H9 (cell line): Measurements from ENCODE around the gene CRACR2B. TPM values are rescaled to one million over a fixed set of nuclear protein-coding genes. Genes with fewer than 3 reads are reported as not detected.

Experiments used
- DNase-seq: peaks from one replicate; pipeline ENCODE4 v3.0.0-alpha.2; 2017
- H2AFZ ChIP-seq: one replicate; pipeline ENCODE4 v1.6.1; 2013; ENCODE audit warnings: mild to moderate bottlenecking, low read length, control low read depth, moderate library complexity
- H2AK5ac ChIP-seq: 2 replicates; pipeline ENCODE4 v1.6.1; 2013; ENCODE audit warnings: low read length, control low read depth, mixed read lengths; ENCODE audit not compliant: insufficient read length
- H2BK120ac ChIP-seq: one replicate; pipeline ENCODE4 v1.6.1; 2013; ENCODE audit warnings: low read depth, mild to moderate bottlenecking, low read length, control low read depth, inconsistent platforms; ENCODE audit not compliant: poor library complexity, severe bottlenecking
- H2BK12ac ChIP-seq: 2 replicates; pipeline ENCODE4 v1.6.1; 2013; ENCODE audit warnings: low read length, control low read depth, mixed read lengths, low read depth; ENCODE audit not compliant: insufficient read length
- H2BK15ac ChIP-seq: 2 replicates; pipeline ENCODE4 v1.6.1; 2013; ENCODE audit warnings: low read depth, low read length, control low read depth
- H2BK20ac ChIP-seq: one replicate; pipeline ENCODE4 v1.6.1; 2013; ENCODE audit warnings: low read depth, mild to moderate bottlenecking, low read length, control low read depth, inconsistent platforms; ENCODE audit not compliant: poor library complexity, severe bottlenecking
- H2BK5ac ChIP-seq: 2 replicates; pipeline ENCODE4 v1.6.1; 2013; ENCODE audit warnings: low read length, control low read depth, mixed read lengths; ENCODE audit not compliant: insufficient read length
- H3K14ac ChIP-seq: 2 replicates; pipeline ENCODE4 v1.6.1; 2013; ENCODE audit warnings: low read length, control low read depth; ENCODE audit not compliant: insufficient read depth
- H3K18ac ChIP-seq: 2 replicates; pipeline ENCODE4 v1.6.1; 2013; ENCODE audit warnings: low read depth, mild to moderate bottlenecking, mixed read lengths, low read length, control low read depth; ENCODE audit not compliant: insufficient read length
- H3K23ac ChIP-seq: 2 replicates; pipeline ENCODE4 v1.6.1; 2013; ENCODE audit warnings: low read length, control low read depth, mixed read lengths, low read depth; ENCODE audit not compliant: insufficient read length
- H3K23me2 ChIP-seq: 2 replicates; pipeline ENCODE4 v1.6.1; 2013; ENCODE audit warnings: low read depth, mild to moderate bottlenecking, mixed read lengths, low read length, control low read depth; ENCODE audit not compliant: insufficient read length, poor library complexity, severe bottlenecking
- H3K27ac ChIP-seq: 2 replicates; pipeline ENCODE4 v1.5.1; 2013; ENCODE audit warnings: low read length, control low read depth, mixed read lengths, low read depth; ENCODE audit not compliant: insufficient read length
- H3K27me3 ChIP-seq: 2 replicates; pipeline ENCODE4 v1.6.1; 2013; ENCODE audit warnings: low read length, control low read depth, inconsistent platforms; ENCODE audit not compliant: insufficient read depth
- H3K4ac ChIP-seq: 2 replicates; pipeline ENCODE4 v1.6.1; 2013; ENCODE audit warnings: low read depth, mild to moderate bottlenecking, control low read depth, inconsistent platforms, low read length, moderate library complexity
- H3K4me1 ChIP-seq: 2 replicates; pipeline ENCODE4 v1.6.1; 2013; ENCODE audit warnings: low read length, control low read depth, inconsistent platforms; ENCODE audit not compliant: insufficient read depth
- H3K4me2 ChIP-seq: 2 replicates; pipeline ENCODE4 v1.6.1; 2013; ENCODE audit warnings: low read length, control low read depth, mixed read lengths; ENCODE audit not compliant: insufficient read length, insufficient read depth
- H3K56ac ChIP-seq: 2 replicates; pipeline ENCODE4 v1.6.1; 2013; ENCODE audit warnings: low read depth, mild to moderate bottlenecking, mixed read lengths, low read length, control low read depth; ENCODE audit not compliant: insufficient read length
- H3K79me1 ChIP-seq: 2 replicates; pipeline ENCODE4 v1.6.1; 2013; ENCODE audit warnings: low read depth, mild to moderate bottlenecking, moderate library complexity, low read length, control low read depth, inconsistent platforms; ENCODE audit not compliant: insufficient read depth, poor library complexity, severe bottlenecking
- H3K79me2 ChIP-seq: 2 replicates; pipeline ENCODE4 v1.6.1; 2013; ENCODE audit warnings: low read length, control low read depth, inconsistent platforms; ENCODE audit not compliant: insufficient read depth
- H3K9ac ChIP-seq: 2 replicates; pipeline ENCODE4 v1.6.1; 2013; ENCODE audit warnings: low read length, control low read depth, mixed read lengths; ENCODE audit not compliant: insufficient read length; ENCODE audit errors: extremely low read depth
- H3K9me3 ChIP-seq: one replicate; pipeline ENCODE4 v1.6.1; 2013; ENCODE audit warnings: low read depth, low read length, inconsistent platforms; ENCODE audit not compliant: control insufficient read depth
- H3T11ph ChIP-seq: one replicate; pipeline ENCODE4 v1.6.1; 2013; ENCODE audit warnings: mild to moderate bottlenecking, low read length, control low read depth, inconsistent platforms
- H4K20me1 ChIP-seq: one replicate; pipeline ENCODE4 v1.6.1; 2013; ENCODE audit not compliant: control insufficient read depth, insufficient read length, insufficient read depth
- H4K5ac ChIP-seq: 2 replicates; pipeline ENCODE4 v1.6.1; 2013; ENCODE audit warnings: low read depth, mild to moderate bottlenecking, mixed read lengths, low read length, control low read depth; ENCODE audit not compliant: insufficient read length
- H4K8ac ChIP-seq: replicated peaks from 2 replicates; pipeline ENCODE4 v1.6.1; 2013; ENCODE audit warnings: low read length, control low read depth, mixed read lengths, low read depth; ENCODE audit not compliant: insufficient read length
- H4K91ac ChIP-seq: 2 replicates; pipeline ENCODE4 v1.6.1; 2013; ENCODE audit warnings: low read depth, mild to moderate bottlenecking, moderate library complexity, mixed read lengths, low read length, control low read depth; ENCODE audit not compliant: insufficient read length
- H3K27ac Mint-ChIP-seq, 3 experiments: 2 replicates in 2 of 3; 3 replicates in 1 of 3; pipeline ENCODE4 v1.8.0; 2020 to 2021; ENCODE audit warnings: mixed read lengths in 3 of 3, mild to moderate bottlenecking in 1 of 3, moderate library complexity in 1 of 3
- H3K27me3 Mint-ChIP-seq: 2 replicates; pipeline ENCODE4 v1.8.0; 2021; ENCODE audit warnings: low read depth, mild to moderate bottlenecking, moderate library complexity, mixed read lengths
- H3K36me3 Mint-ChIP-seq, 3 experiments: 2 replicates in 2 of 3; 3 replicates in 1 of 3; pipeline ENCODE4 v1.8.0; 2020 to 2021; ENCODE audit warnings: low read depth in 3 of 3, mixed read lengths in 3 of 3; ENCODE audit not compliant: insufficient read depth in 1 of 3
- H3K4me1 Mint-ChIP-seq, 2 experiments: 2 replicates each; pipeline ENCODE4 v1.8.0; 2020; ENCODE audit warnings: mixed read lengths in 2 of 2
- H3K4me3 Mint-ChIP-seq, 2 experiments: 2 replicates in 1 of 2; 3 replicates in 1 of 2; pipeline ENCODE4 v1.8.0; 2020 to 2021; ENCODE audit warnings: mild to moderate bottlenecking in 2 of 2, mixed read lengths in 2 of 2, moderate library complexity in 1 of 2
- H3K9me3 Mint-ChIP-seq, 2 experiments: 2 replicates in 1 of 2; 3 replicates in 1 of 2; pipeline ENCODE4 v1.8.0; 2020; ENCODE audit warnings: mild to moderate bottlenecking in 2 of 2, mixed read lengths in 2 of 2, moderate library complexity in 1 of 2
- CTCF ChIP-seq: fragments of 200-600 bp; sonication (generic); conservative IDR thresholded peaks from 3 replicates; pipeline ENCODE4 v1.8.0; 2021; ENCODE audit warnings: antibody characterized with exemption, mild to moderate bottlenecking
- WGBS: extraction: QIAGEN DNeasy Blood & Tissue Kit; methylation state at CpG from one replicate; pipeline ENCODE4 v1.1.7; 2013; ENCODE audit warnings: missing lambda C conversion rate, low lambda C conversion rate, mixed read lengths; ENCODE audit not compliant: insufficient read length; ENCODE audit errors: extremely low coverage; 5-methylcytosine and 5-hydroxymethylcytosine counted together
- total RNA-seq: library from RNA; stranded (reverse); gene quantifications from 2 replicates; pipeline ENCODE4 v1.2.1, GENCODE V29; 2021

Gene CRACR2B
- total RNA-seq, 1 experiment from 2014 or later: 29.0 TPM

GRCh38 chr11:875769-876301 lies 48.1 kb downstream of the CRACR2B start:
- H4K8ac ChIP-seq: no peak overlapping the region
- 0 out of 2 replicates have a peak, but pooled peaks cover 2% of the 10 kb centered on the region for H3K4me1 ChIP-seq
- no peak overlapping the region for H3K27ac ChIP-seq
- no peak overlapping the region for H2BK12ac ChIP-seq
- H3K27me3 ChIP-seq: no peaks in the 10 kb centered on the region
- no peaks in the 10 kb centered on the region for H3K23me2 ChIP-seq
- no peak overlapping the region for H2BK5ac ChIP-seq
- Mint-ChIP-seq H3K27ac (peak overlapping the region in 1 of 3 experiments; percentile 51; a peak in 1 of 7 replicates), H3K4me1 (peaks cover 2 to 3% of the 10 kb centered on the region in 2 experiments; a peak in 3 of 4 replicates), H3K4me3 (no peak overlapping the region; a peak in 1 of 5 replicates), H3K27me3 (peaks cover 3% of the 10 kb centered on the region; the same call in 1 of the 2 replicates), H3K9me3 (no peaks in the 10 kb centered on the region), H3K36me3 (peaks cover 25 to 49% (median 43%) of the 10 kb centered on the region in 3 experiments)
- no peak overlapping the region for H3K56ac ChIP-seq
- no peak overlapping the region for H3T11ph ChIP-seq
- H2BK120ac ChIP-seq: no peak overlapping the region
- no peak overlapping the region for H3K4ac ChIP-seq
- H3K79me2 ChIP-seq: no peaks in the 10 kb centered on the region
- H3K79me1 ChIP-seq: no peaks in the 10 kb centered on the region
- no CpG with 5 or more reads among the region's 21 CpGs for WGBS
- H4K20me1 ChIP-seq: no peaks in the 10 kb centered on the region
- H2AFZ ChIP-seq: no peak overlapping the region
- no peak overlapping the region for H3K18ac ChIP-seq
- no peak for TF ChIP-seq CTCF
- no peak overlapping the region for H3K14ac ChIP-seq
- H4K91ac ChIP-seq: no peak overlapping the region
- no peak overlapping the region for H3K9ac ChIP-seq
- no peaks in the 10 kb centered on the region for H3K9me3 ChIP-seq
- H3K4me2 ChIP-seq: no peak overlapping the region
- no peak overlapping the region for H2AK5ac ChIP-seq
- no peak overlapping the region for H3K23ac ChIP-seq
- DNase-seq: no peak
- H2BK15ac ChIP-seq: no peak overlapping the region
- H2BK20ac ChIP-seq: no peak overlapping the region
- H4K5ac ChIP-seq: no peak overlapping the region
